RWPE2 (cell line): ENCODE results near the gene ZFYVE28.

Experiments
- ATAC-seq: fragments of 200-7000 bp; cut with Tn5 transposase; 3 replicates; pipeline ENCODE4 v1.9.1; 2021; ENCODE audit warnings: low read depth
- DNase-seq: peaks from one replicate; pipeline ENCODE4 v3.0.0-alpha.2; 2020; ENCODE audit warnings: low spot score
- H3K27ac ChIP-seq: fragments of 450-650 bp; 2 replicates; pipeline ENCODE4 v1.5.1; 2017; ENCODE audit warnings: mild to moderate bottlenecking; ENCODE audit not compliant: poor library complexity, severe bottlenecking
- H3K27me3 ChIP-seq: fragments of 250-450 bp; sonication (Bioruptor Pico); 2 replicates; pipeline ENCODE4 v1.5.1; 2021; ENCODE audit warnings: mild to moderate bottlenecking, moderate library complexity; ENCODE audit not compliant: insufficient read depth, poor library complexity, severe bottlenecking
- H3K36me3 ChIP-seq: fragments of 250-450 bp; sonication (Bioruptor Pico); 2 replicates; pipeline ENCODE4 v1.5.1; 2020; ENCODE audit warnings: low read depth, mild to moderate bottlenecking, moderate library complexity
- H3K4me1 ChIP-seq: fragments of 250-450 bp; sonication (Bioruptor Pico); 2 replicates; pipeline ENCODE4 v1.5.1; 2021; ENCODE audit warnings: mild to moderate bottlenecking, moderate library complexity; ENCODE audit not compliant: insufficient read depth, poor library complexity, severe bottlenecking
- H3K4me3 ChIP-seq: fragments of 250-450 bp; sonication (Bioruptor Pico); 2 replicates; pipeline ENCODE4 v1.5.1; 2021; ENCODE audit warnings: mild to moderate bottlenecking, moderate library complexity; ENCODE audit not compliant: severe bottlenecking
- H3K9me3 ChIP-seq: fragments of 250-450 bp; sonication (Bioruptor Pico); 2 replicates; pipeline ENCODE4 v1.5.1; 2021; ENCODE audit warnings: mild to moderate bottlenecking, moderate library complexity; ENCODE audit not compliant: severe bottlenecking
- CTCF ChIP-seq: fragments of 450-650 bp; IDR thresholded peaks from one replicate; pipeline ENCODE4 v1.5.1; 2017; ENCODE audit warnings: mild to moderate bottlenecking, moderate library complexity; ENCODE audit not compliant: poor library complexity, severe bottlenecking

Gene ZFYVE28

GRCh38 chr4:2262145-2262943, 156.1 kb downstream of the ZFYVE28 start:
- Histone ChIP-seq H3K27me3 (no peaks in the 10 kb centered on the region), H3K4me3 (peak overlapping the region; percentile 92), H3K36me3 (peaks cover 10% of the 10 kb centered on the region; the same call in 1 of the 2 replicates), H3K27ac (peak overlapping the region; percentile 66), H3K4me1 (peaks cover 8% of the 10 kb centered on the region), H3K9me3 (no peaks in the 10 kb centered on the region)
- DNase-seq (peak; percentile 99), ATAC-seq (peak; percentile 91)
- TF ChIP-seq CTCF: no peak

GRCh38 chr4:2261853-2262144, 156.6 kb downstream of the ZFYVE28 start, which contains the start of gene MXD4:
TSS of gene MXD4 (minus strand) at chr4:2262109. CDS start at chr4:2261980, 129 bp downstream.
- DNase-seq (no peak), ATAC-seq (no peak)
- peaks cover 13% of the 10 kb centered on the region; the same call in 1 of the 2 replicates for H3K36me3 ChIP-seq
- no peaks in the 10 kb centered on the region for H3K27me3 ChIP-seq
- no peaks in the 10 kb centered on the region for H3K9me3 ChIP-seq
- H3K4me1 ChIP-seq: peaks cover 13% of the 10 kb centered on the region
- TF ChIP-seq CTCF: no peak
- H3K4me3 ChIP-seq: peak within 1 kb of the TSS; percentile 92
- peak within 1 kb of the TSS; percentile 66 for H3K27ac ChIP-seq

- H3K27me3 ChIP-seq: no peaks in the 10 kb centered on the region
- H3K4me3 ChIP-seq: peak overlapping the region; percentile 92
- H3K4me1 ChIP-seq: peaks cover 15% of the 10 kb centered on the region
- peak overlapping the region; percentile 66 for H3K27ac ChIP-seq
- DNase-seq: peak; percentile 55
- H3K36me3 ChIP-seq: peaks cover 13% of the 10 kb centered on the region; the same call in 1 of the 2 replicates
- TF ChIP-seq CTCF: no peak
- no peaks in the 10 kb centered on the region for H3K9me3 ChIP-seq
- ATAC-seq: no peak
Measured at GRCh38 chr4:2261110-2261852, 157.2 kb downstream of the ZFYVE28 start.

- Histone ChIP-seq H3K27ac (peak overlapping the region; percentile 66), H3K4me3 (peak overlapping the region; percentile 92), H3K4me1 (peaks cover 15% of the 10 kb centered on the region), H3K36me3 (peaks cover 13% of the 10 kb centered on the region; the same call in 1 of the 2 replicates), H3K27me3 (no peaks in the 10 kb centered on the region), H3K9me3 (no peaks in the 10 kb centered on the region)
- no peak for TF ChIP-seq CTCF
- ATAC-seq (no peak), DNase-seq (peak; percentile 47)
Measured at GRCh38 chr4:2260344-2261109, 157.9 kb downstream of the ZFYVE28 start.
